Measurements from ENCODE around the gene NUDT1.

Gene NUDT1

GRCh38 chr7:2224934-2225333, 17.1 kb upstream of the NUDT1 start:
- Histone ChIP-seq H3K9me2 (ENCODE audit: low read depth, low read length) (no peaks in the 10 kb centered on the region), H3K9ac (ENCODE audit: low read length) (no peak overlapping the region), H3F3A (ENCODE audit: insufficient read depth, low read length) (no peaks in the 10 kb centered on the region), H3K4me3 (ENCODE audit: low read depth, low read length, poor library complexity, severe bottlenecking) (no peak overlapping the region), H3K9me3 (ENCODE audit: low read length) (no peaks in the 10 kb centered on the region), H3K27me3 (ENCODE audit: insufficient read depth, low read length) (no peaks in the 10 kb centered on the region), H3K36me3 (ENCODE audit: insufficient read depth, low read length) (peaks cover 81% of the 10 kb centered on the region), H3K79me2 (ENCODE audit: insufficient read depth, low read length) (no peaks in the 10 kb centered on the region), H4K20me1 (ENCODE audit: insufficient read depth, low read length) (no peaks in the 10 kb centered on the region), H3K4me2 (ENCODE audit: low read length) (no peak overlapping the region), H3K27ac (ENCODE audit: low read depth, low read length, poor library complexity, severe bottlenecking) (no peak overlapping the region), H3K4me1 (ENCODE audit: insufficient read depth, low read length, severe bottlenecking) (no peaks in the 10 kb centered on the region), H2AFZ (ENCODE audit: low read length) (no peak overlapping the region)
- no peak for TF ChIP-seq CTCF (IDR thresholded peaks at IDR 0.05; ENCODE audit: low read length)
- no peak for TF ChIP-seq EZH2 (IDR thresholded peaks at IDR 0.05; ENCODE audit: borderline replicate concordance, low read length)

GRCh38 chr7:2225336-2225735, 16.7 kb upstream of the NUDT1 start:
- Histone ChIP-seq H3K9me3 (ENCODE audit: low read length) (no peaks in the 10 kb centered on the region), H3K9me2 (ENCODE audit: low read depth, low read length) (no peaks in the 10 kb centered on the region), H3K4me3 (ENCODE audit: low read depth, low read length, poor library complexity, severe bottlenecking) (no peak overlapping the region), H3K27me3 (ENCODE audit: insufficient read depth, low read length) (no peaks in the 10 kb centered on the region), H4K20me1 (ENCODE audit: insufficient read depth, low read length) (no peaks in the 10 kb centered on the region), H3K27ac (ENCODE audit: low read depth, low read length, poor library complexity, severe bottlenecking) (no peak overlapping the region), H3K79me2 (ENCODE audit: insufficient read depth, low read length) (peaks cover under 1% of the 10 kb centered on the region; the same call in 1 of the 2 replicates), H2AFZ (ENCODE audit: low read length) (no peak overlapping the region), H3K4me1 (ENCODE audit: insufficient read depth, low read length, severe bottlenecking) (peaks cover 4% of the 10 kb centered on the region), H3K4me2 (ENCODE audit: low read length) (no peak overlapping the region), H3K36me3 (ENCODE audit: insufficient read depth, low read length) (peaks cover 81% of the 10 kb centered on the region), H3K9ac (ENCODE audit: low read length) (no peak overlapping the region), H3F3A (ENCODE audit: insufficient read depth, low read length) (no peaks in the 10 kb centered on the region)
- TF ChIP-seq EZH2 (IDR thresholded peaks at IDR 0.05; ENCODE audit: borderline replicate concordance, low read length) (no peak), CTCF (IDR thresholded peaks at IDR 0.05; ENCODE audit: low read length) (no peak)

GRCh38 chr7:2225830-2226229, 16.2 kb upstream of the NUDT1 start:
- no peak overlapping the region for H3K27ac ChIP-seq (ENCODE audit: low read depth, low read length, poor library complexity, severe bottlenecking)
- no peak overlapping the region for H2AFZ ChIP-seq (ENCODE audit: low read length)
- H3K4me3 ChIP-seq (ENCODE audit: low read depth, low read length, poor library complexity, severe bottlenecking): no peak overlapping the region
- no peak overlapping the region for H3K9ac ChIP-seq (ENCODE audit: low read length)
- H3K4me2 ChIP-seq (ENCODE audit: low read length): no peak overlapping the region
- no peaks in the 10 kb centered on the region for H3K9me3 ChIP-seq (ENCODE audit: low read length)
- no peaks in the 10 kb centered on the region for H3K27me3 ChIP-seq (ENCODE audit: insufficient read depth, low read length)
- no peaks in the 10 kb centered on the region for H3K9me2 ChIP-seq (ENCODE audit: low read depth, low read length)
- H4K20me1 ChIP-seq (ENCODE audit: insufficient read depth, low read length): no peaks in the 10 kb centered on the region
- H3K36me3 ChIP-seq (ENCODE audit: insufficient read depth, low read length): peaks cover 80% of the 10 kb centered on the region
- no peak for TF ChIP-seq EZH2 (IDR thresholded peaks at IDR 0.05; ENCODE audit: borderline replicate concordance, low read length)
- no peaks in the 10 kb centered on the region for H3F3A ChIP-seq (ENCODE audit: insufficient read depth, low read length)
- H3K4me1 ChIP-seq (ENCODE audit: insufficient read depth, low read length, severe bottlenecking): peaks cover 7% of the 10 kb centered on the region
- H3K79me2 ChIP-seq (ENCODE audit: insufficient read depth, low read length): peaks cover 6% of the 10 kb centered on the region; the same call in 1 of the 2 replicates

- Histone ChIP-seq H3K36me3 (ENCODE audit: insufficient read depth, low read length) (peaks cover 68% of the 10 kb centered on the region), H4K20me1 (ENCODE audit: insufficient read depth, low read length) (no peaks in the 10 kb centered on the region), H3K79me2 (ENCODE audit: insufficient read depth, low read length) (peaks cover 18% of the 10 kb centered on the region), H2AFZ (ENCODE audit: low read length) (no peak overlapping the region), H3K9ac (ENCODE audit: low read length) (no peak overlapping the region), H3K27ac (ENCODE audit: low read depth, low read length, poor library complexity, severe bottlenecking) (no peak overlapping the region), H3K9me2 (ENCODE audit: low read depth, low read length) (no peaks in the 10 kb centered on the region), H3K27me3 (ENCODE audit: insufficient read depth, low read length) (no peaks in the 10 kb centered on the region), H3F3A (ENCODE audit: insufficient read depth, low read length) (no peaks in the 10 kb centered on the region), H3K4me3 (ENCODE audit: low read depth, low read length, poor library complexity, severe bottlenecking) (no peak overlapping the region), H3K9me3 (ENCODE audit: low read length) (no peaks in the 10 kb centered on the region), H3K4me1 (ENCODE audit: insufficient read depth, low read length, severe bottlenecking) (peaks cover 16% of the 10 kb centered on the region), H3K4me2 (ENCODE audit: low read length) (no peak overlapping the region)
- TF ChIP-seq CTCF (IDR thresholded peaks at IDR 0.05; ENCODE audit: low read length) (no peak), EZH2 (IDR thresholded peaks at IDR 0.05; ENCODE audit: borderline replicate concordance, low read length) (no peak)
Observed at GRCh38 chr7:2227699-2228098, 14.3 kb upstream of the NUDT1 start.
